Measurements from ENCODE around the gene SMAD6. TPM values are rescaled to one million over a fixed set of nuclear protein-coding genes. Genes with fewer than 3 reads are reported as not detected.
A peak's percentile ranks its signal among the peaks of the same experiment; 100 is the strongest.

The SMAD6 gene
- total RNA-seq, 1 experiment from 2014 or later = 6.6 TPM

DNA sequence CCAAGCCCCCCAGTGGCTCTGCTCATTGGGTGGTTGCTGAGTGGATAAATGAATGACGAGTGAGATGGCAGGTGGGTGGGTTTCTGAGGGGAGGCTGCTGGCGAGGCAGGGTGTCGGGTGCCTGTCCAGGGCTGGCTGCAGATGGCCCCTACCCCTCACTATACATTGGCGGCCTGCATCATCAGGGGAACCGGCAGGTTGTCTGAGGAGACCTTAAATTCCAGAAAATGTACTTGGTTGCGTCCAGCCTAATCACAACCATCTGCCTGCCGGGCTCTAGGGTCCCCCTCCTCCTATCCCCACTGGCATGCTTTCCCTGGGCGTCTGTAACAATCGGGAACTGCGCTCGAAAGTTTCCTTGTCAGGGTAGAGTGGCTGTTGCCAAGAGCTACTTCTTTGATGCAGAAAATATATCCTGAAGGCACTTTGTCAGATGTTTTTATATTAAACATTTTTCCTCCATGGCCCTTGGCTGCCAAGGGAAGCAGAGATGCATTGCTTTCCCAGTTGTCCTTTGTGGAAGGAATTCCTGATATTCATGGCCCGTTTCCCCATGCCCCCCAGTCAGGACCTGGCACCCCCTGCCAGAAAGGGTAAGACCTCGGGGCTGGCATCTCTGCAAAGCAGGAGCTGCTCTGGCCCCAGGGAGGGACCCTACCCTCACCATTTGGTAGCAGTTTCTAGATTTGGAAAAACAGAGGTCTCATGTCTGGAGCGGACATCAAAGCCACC is 22.9 kb downstream of the SMAD6 start:
- POLR2A ChIA-PET = no interaction called here
- DNase-seq (ENCODE audit: low read depth, low spot score) = no peak

GRCh38 chr15:66725464-66725785 is 23.4 kb downstream of the SMAD6 start:
- Histone ChIP-seq H4K20me1 (ENCODE audit: insufficient read depth) (no peaks in the 10 kb centered on the region), H3K9me3 (ENCODE audit: control insufficient read depth in 1 of 2, insufficient read depth in 1 of 2, low read depth in 1 of 2, low read length in 2 of 2) (no peaks in the 10 kb centered on the region), H2AFZ (ENCODE audit: low read depth, low read length, poor library complexity, severe bottlenecking) (no peak overlapping the region), H3K9me2 (ENCODE audit: insufficient read depth) (no peaks in the 10 kb centered on the region), H3K4me1 (ENCODE audit: control insufficient read depth in 1 of 2, insufficient read depth in 2 of 2, low read length in 2 of 2) (peaks cover 62 to 67% of the 10 kb centered on the region in 2 experiments), H3K9ac (ENCODE audit: low read length) (no peak overlapping the region), H3K4me2 (ENCODE audit: low read length) (peak overlapping the region; percentile 72), H3K36me3 (ENCODE audit: control insufficient read depth in 1 of 2, insufficient read depth in 2 of 2, low read length in 2 of 2) (no peaks in the 10 kb centered on the region), H3K79me2 (ENCODE audit: insufficient read depth, low read length) (no peaks in the 10 kb centered on the region), H3K4me3 (replicated peaks in 1 of 2; ENCODE audit: low read depth in 1 of 2, low read length in 2 of 2) (no peak overlapping the region), H3K27me3 (ENCODE audit: insufficient read depth, low read length) (no peaks in the 10 kb centered on the region), H3K27ac (ENCODE audit: low read depth, low read length) (no peak overlapping the region)
- intact Hi-C loops (cut with micrococcal nuclease) = no loop called here
- ChIA-PET RAD21 (ENCODE audit: low non-redundant PET in 1 of 2, low total read pairs in 2 of 2, uncharacterized antibody in 2 of 2, unreplicated experiment in 2 of 2) (no interaction called here), CTCF (interaction anchor here (0.9 kb wide), 1 partner anchor 18 kb away, joined by 3 read pairs; no protein-coding TSS in a partner anchor), POLR2A (no interaction called here)
- no peak for TF ChIP-seq SRF (IDR thresholded peaks at IDR 0.05; ENCODE audit: low read depth)
- no peak for TF ChIP-seq CBX3 (IDR thresholded peaks at IDR 0.05; ENCODE audit: low read depth)
- TF ChIP-seq SIN3A (IDR thresholded peaks at IDR 0.05; ENCODE audit: low read depth) = no peak
- no peak for TF ChIP-seq POLR2AphosphoS5 (IDR thresholded peaks at IDR 0.05; ENCODE audit: low read depth, low read length)
- TF ChIP-seq, protein P1, sequence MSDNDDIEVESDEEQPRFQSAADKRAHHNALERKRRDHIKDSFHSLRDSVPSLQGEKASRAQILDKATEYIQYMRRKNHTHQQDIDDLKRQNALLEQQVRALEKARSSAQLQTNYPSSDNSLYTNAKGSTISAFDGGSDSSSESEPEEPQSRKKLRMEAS (IDR thresholded peaks at IDR 0.05) = no peak
- TF ChIP-seq ZFX (IDR thresholded peaks at IDR 0.05) = no peak
- no peak for TF ChIP-seq TCF7L2 (IDR thresholded peaks at IDR 0.05; ENCODE audit: borderline replicate concordance, extremely low read depth, insufficient read depth, insufficient read length)
- no peak for TF ChIP-seq ZNF274 (IDR thresholded peaks at IDR 0.05; ENCODE audit: low read depth, low read length)
- TF ChIP-seq, protein P2, sequence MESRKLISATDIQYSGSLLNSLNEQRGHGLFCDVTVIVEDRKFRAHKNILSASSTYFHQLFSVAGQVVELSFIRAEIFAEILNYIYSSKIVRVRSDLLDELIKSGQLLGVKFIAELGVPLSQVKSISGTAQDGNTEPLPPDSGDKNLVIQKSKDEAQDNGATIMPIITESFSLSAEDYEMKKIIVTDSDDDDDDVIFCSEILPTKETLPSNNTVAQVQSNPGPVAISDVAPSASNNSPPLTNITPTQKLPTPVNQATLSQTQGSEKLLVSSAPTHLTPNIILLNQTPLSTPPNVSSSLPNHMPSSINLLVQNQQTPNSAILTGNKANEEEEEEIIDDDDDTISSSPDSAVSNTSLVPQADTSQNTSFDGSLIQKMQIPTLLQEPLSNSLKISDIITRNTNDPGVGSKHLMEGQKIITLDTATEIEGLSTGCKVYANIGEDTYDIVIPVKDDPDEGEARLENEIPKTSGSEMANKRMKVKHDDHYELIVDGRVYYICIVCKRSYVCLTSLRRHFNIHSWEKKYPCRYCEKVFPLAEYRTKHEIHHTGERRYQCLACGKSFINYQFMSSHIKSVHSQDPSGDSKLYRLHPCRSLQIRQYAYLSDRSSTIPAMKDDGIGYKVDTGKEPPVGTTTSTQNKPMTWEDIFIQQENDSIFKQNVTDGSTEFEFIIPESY (IDR thresholded peaks at IDR 0.05; ENCODE audit: extremely low read depth, insufficient replicate concordance, low read length) = no peak
- no TSS peak for BruUV-seq (replicated peaks)
- DNase-seq (ENCODE audit: low read depth, low spot score) (no peak), ATAC-seq (no peak)

More for the DNA sequence above, 22.9 kb downstream of the SMAD6 start:
- RAD21 ChIA-PET (ENCODE audit: low non-redundant PET in 1 of 2, low total read pairs in 2 of 2, uncharacterized antibody in 2 of 2, unreplicated experiment in 2 of 2) = no interaction called here
- peak overlapping the region; percentile 72 for H3K4me2 ChIP-seq (ENCODE audit: low read length)
- 0 out of 2 replicates have a peak overlapping the region, but pooled peaks have one; percentile 52 for H3K27ac ChIP-seq (ENCODE audit: low read depth, low read length)
- ATAC-seq = no peak
- no peak overlapping the region for H3K9ac ChIP-seq (ENCODE audit: low read length)
- H4K20me1 ChIP-seq (ENCODE audit: insufficient read depth) = no peaks in the 10 kb centered on the region
- H3K4me3 ChIP-seq (replicated peaks in 1 of 2; ENCODE audit: low read depth in 1 of 2, low read length in 2 of 2) = no peak overlapping the region
- no peaks in the 10 kb centered on the region for H3K36me3 ChIP-seq (ENCODE audit: control insufficient read depth in 1 of 2, insufficient read depth in 2 of 2, low read length in 2 of 2)
- H3K9me2 ChIP-seq (ENCODE audit: insufficient read depth) = no peaks in the 10 kb centered on the region
- no peaks in the 10 kb centered on the region for H3K79me2 ChIP-seq (ENCODE audit: insufficient read depth, low read length)
- intact Hi-C loops (cut with micrococcal nuclease) = no loop called here
- TF ChIP-seq TCF7L2 (IDR thresholded peaks at IDR 0.05; ENCODE audit: borderline replicate concordance, extremely low read depth, insufficient read depth, insufficient read length) (peak; percentile 7), ATF3 (IDR thresholded peaks at IDR 0.05) (no peak), CEBPB (IDR thresholded peaks at IDR 0.05; ENCODE audit: low read depth) (no peak)
- no peaks in the 10 kb centered on the region for H3K27me3 ChIP-seq (ENCODE audit: insufficient read depth, low read length)
- H3K4me1 ChIP-seq (ENCODE audit: control insufficient read depth in 1 of 2, insufficient read depth in 2 of 2, low read length in 2 of 2) = peaks cover 65 to 67% of the 10 kb centered on the region in 2 experiments
- CTCF ChIA-PET = interaction anchor here (0.9 kb wide), 1 partner anchor 17 kb away, joined by 3 read pairs; no protein-coding TSS in a partner anchor
- no peaks in the 10 kb centered on the region for H3K9me3 ChIP-seq (ENCODE audit: control insufficient read depth in 1 of 2, insufficient read depth in 1 of 2, low read depth in 1 of 2, low read length in 2 of 2)
- no TSS peak for BruUV-seq (replicated peaks)
- H2AFZ ChIP-seq (ENCODE audit: low read depth, low read length, poor library complexity, severe bottlenecking) = no peak overlapping the region

All from HCT116 (cell line).